ENCODE results near the gene CAMKV. TPM values are rescaled to one million over a fixed set of nuclear protein-coding genes. Genes with fewer than 3 reads are reported as not detected.

CAMKV gene
- total and polyA plus RNA-seq, 2 of the 8 experiments (the other 6 are each of a cell fraction or from before 2014, with no cell fraction given) = 56.3 to 66.4 TPM

GRCh38 chr3:49908373-49909199, 38.9 kb upstream of the CAMKV start:
- DNase-seq (ENCODE audit: low read depth in 1 of 2, low spot score in 2 of 2) = no peak
- H3K27ac ChIP-seq (ENCODE audit: low read depth, low read length) = no peak overlapping the region
- H3K79me1 ChIP-seq (ENCODE audit: low read depth, low read length) = no peaks in the 10 kb centered on the region
- H3K79me2 ChIP-seq (ENCODE audit: control insufficient read depth in 1 of 2, insufficient read depth in 2 of 2, low read length in 2 of 2) = no peaks in the 10 kb centered on the region
- H3K14ac ChIP-seq (ENCODE audit: insufficient read length) = no peak overlapping the region
- no peaks in the 10 kb centered on the region for H3K9me3 ChIP-seq (ENCODE audit: insufficient read depth in 2 of 2, low read depth in 1 of 2, low read length in 1 of 2)
- H3K4me3 ChIP-seq (ENCODE audit: extremely low read depth in 1 of 4, insufficient read depth in 2 of 4, low read depth in 3 of 4, low read length in 4 of 4) = no peak overlapping the region
- H4K91ac ChIP-seq (replicated peaks; ENCODE audit: insufficient read length, low read length) = no peak overlapping the region
- H2BK5ac ChIP-seq (ENCODE audit: low read depth, low read length) = no peak overlapping the region
- FAIRE-seq = no peak
- no peak overlapping the region for H2BK15ac ChIP-seq (ENCODE audit: low read length)
- peak overlapping the region; percentile 52; the same call in 1 of the 2 replicates for H2BK20ac ChIP-seq (ENCODE audit: low read length)
- 89% methylated on average over 14 of the region's 14 CpGs; no CpG with 5 or more reads in 1 of the 2 experiments for WGBS, 2 experiments (ENCODE audit: extremely low coverage in 1 of 2, insufficient coverage in 1 of 2, insufficient read length in 1 of 2, insufficient replicate concordance in 2 of 2, low coverage in 1 of 2, low lambda C conversion rate in 2 of 2, missing lambda C conversion rate in 1 of 2)
- no peak overlapping the region for H3K4me2 ChIP-seq (ENCODE audit: insufficient read depth in 1 of 2, low read depth in 2 of 2, low read length in 2 of 2)
- H4K5ac ChIP-seq (ENCODE audit: insufficient read length, low read depth, low read length) = no peak overlapping the region
- ChIA-PET CTCF (ENCODE audit: partially characterized antibody) (interaction anchor here (0.7 to 16.1 kb wide), 20 partner anchors 9 to 208 kb away, joined by 3 to 306 read pairs (median 6); partner anchors contain the start of genes INKA1, MON1A and RBM6), POLR2A (ENCODE audit: partially characterized antibody) (interaction anchor here (1.0 to 1.6 kb wide), 5 partner anchors 11 to 40 kb away, joined by 3 to 8 read pairs (median 6); partner anchors contain the start of gene MON1A)
- no peak overlapping the region for H3K18ac ChIP-seq (ENCODE audit: extremely low read depth, low read length)
- no peak overlapping the region for H3K9ac ChIP-seq (replicated peaks in 1 of 4; ENCODE audit: extremely low read depth in 1 of 4, low read depth in 3 of 4, low read length in 3 of 4)
- H3K56ac ChIP-seq (replicated peaks; ENCODE audit: insufficient read length, low read depth, low read length) = no peak overlapping the region
- no peak overlapping the region for H2AK5ac ChIP-seq (ENCODE audit: low read depth, low read length)
- H4K20me1 ChIP-seq (replicated peaks in 1 of 2; ENCODE audit: control insufficient read depth in 1 of 2, insufficient read depth in 2 of 2, low read length in 2 of 2) = peaks cover 0 to 7% of the 10 kb centered on the region in 2 experiments
- no peak overlapping the region for H3K23ac ChIP-seq (ENCODE audit: insufficient read length)
- no peak overlapping the region; the same call in 1 of the 2 replicates for H4K8ac ChIP-seq (ENCODE audit: extremely low read depth, insufficient read depth, low read length)
- no peaks in the 10 kb centered on the region for H3K36me3 ChIP-seq (ENCODE audit: control insufficient read depth in 2 of 4, insufficient read depth in 4 of 4, low read length in 3 of 4)
- H2BK120ac ChIP-seq (replicated peaks; ENCODE audit: low read depth, low read length) = no peak overlapping the region
- H3K23me2 ChIP-seq (ENCODE audit: low read depth, low read length) = peaks cover 8% of the 10 kb centered on the region; the same call in 1 of the 2 replicates
- H3K27me3 ChIP-seq (replicated peaks in 1 of 4; ENCODE audit: control insufficient read depth in 3 of 4, extremely low read depth in 1 of 4, insufficient read depth in 3 of 4, low read length in 3 of 4) = peaks cover 0 to 18% (median 14%) of the 10 kb centered on the region in 4 experiments; a peak in 5 of 7 replicates
- H2AFZ ChIP-seq (ENCODE audit: low read length) = no peak overlapping the region
- peaks cover 5 to 43% (median 26%) of the 10 kb centered on the region in 4 experiments for H3K4me1 ChIP-seq (replicated peaks in 1 of 4; ENCODE audit: control insufficient read depth in 3 of 4, insufficient read depth in 4 of 4, low read length in 3 of 4)
- H2BK12ac ChIP-seq (ENCODE audit: low read depth, low read length) = no peak overlapping the region; the same call in 1 of the 2 replicates
- H3K4ac ChIP-seq (replicated peaks; ENCODE audit: insufficient read length, low read depth, low read length) = no peak overlapping the region
- TF ChIP-seq POLR2AphosphoS5 (IDR thresholded peaks at IDR 0.05; ENCODE audit: low read depth, low read length) (no peak), TBP (IDR thresholded peaks at IDR 0.05; ENCODE audit: low read depth, low read length) (no peak)
